Mesenchymal stem cell (in vitro differentiated cells and primary cell): ENCODE results near the gene FUCA2.

Source experiments
- DNase-seq: peaks from one replicate; pipeline ENCODE4 v3.0.0-alpha.2; 2013
- H2AFZ ChIP-seq: one replicate; pipeline ENCODE4 v1.6.1; 2013; ENCODE audit warnings: low read depth, mild to moderate bottlenecking, control low read depth, inconsistent platforms, low read length, moderate library complexity
- H2AK5ac ChIP-seq: 2 replicates; pipeline ENCODE4 v1.6.1; 2013; ENCODE audit warnings: low read length, moderate library complexity, mild to moderate bottlenecking, inconsistent platforms; ENCODE audit not compliant: severe bottlenecking
- H2BK120ac ChIP-seq: one replicate; pipeline ENCODE4 v1.6.1; 2013; ENCODE audit warnings: low read depth, mild to moderate bottlenecking, inconsistent platforms, low read length, moderate library complexity
- H2BK12ac ChIP-seq, 2 experiments: one replicate each; pipeline ENCODE4 v1.6.1; 2013; ENCODE audit warnings: inconsistent platforms in 2 of 2, low read length in 2 of 2, mild to moderate bottlenecking in 2 of 2, moderate library complexity in 2 of 2, control low read depth in 1 of 2
- H2BK15ac ChIP-seq: one replicate; pipeline ENCODE4 v1.6.1; 2013; ENCODE audit warnings: mild to moderate bottlenecking, low read depth, inconsistent platforms; ENCODE audit not compliant: poor library complexity, severe bottlenecking
- H2BK5ac ChIP-seq: 2 replicates; pipeline ENCODE4 v1.6.1; 2013; ENCODE audit warnings: low read depth, mild to moderate bottlenecking, low read length, control low read depth, inconsistent platforms; ENCODE audit not compliant: poor library complexity, severe bottlenecking
- H3K14ac ChIP-seq, 2 experiments: one replicate each; pipeline ENCODE4 v1.6.1; 2013; ENCODE audit warnings: inconsistent platforms in 2 of 2, low read length in 2 of 2, control low read depth in 1 of 2, mild to moderate bottlenecking in 1 of 2, moderate library complexity in 1 of 2
- H3K18ac ChIP-seq, 2 experiments: one replicate each; pipeline ENCODE4 v1.6.1; 2013; ENCODE audit warnings: inconsistent platforms in 2 of 2, low read length in 2 of 2, control low read depth in 1 of 2, low read depth in 1 of 2, mild to moderate bottlenecking in 1 of 2
- H3K23ac ChIP-seq, 2 experiments: one replicate each; pipeline ENCODE4 v1.6.1; 2013; ENCODE audit warnings: inconsistent platforms in 2 of 2, low read length in 2 of 2, mild to moderate bottlenecking in 2 of 2, moderate library complexity in 2 of 2, control low read depth in 1 of 2
- H3K27ac ChIP-seq: 2 replicates; pipeline ENCODE4 v1.5.1; 2013; ENCODE audit warnings: mild to moderate bottlenecking, moderate library complexity, low read length, control low read depth, inconsistent platforms; ENCODE audit not compliant: poor library complexity, severe bottlenecking
- H3K27me3 ChIP-seq, 2 experiments: 2 replicates each; pipeline versions ENCODE4 v1.6.1 to v1.7.0; 2013; ENCODE audit warnings: low read length in 2 of 2, mild to moderate bottlenecking in 2 of 2, moderate library complexity in 2 of 2, control low read depth in 1 of 2, inconsistent platforms in 1 of 2; ENCODE audit not compliant: control insufficient read depth in 1 of 2, insufficient read depth in 1 of 2
- H3K36me3 ChIP-seq, 2 experiments: 2 replicates each; pipeline versions ENCODE4 v1.6.1 to v1.7.0; 2013; ENCODE audit warnings: low read length in 2 of 2, control low read depth in 1 of 2, inconsistent platforms in 1 of 2, low read depth in 1 of 2, mild to moderate bottlenecking in 1 of 2; ENCODE audit not compliant: insufficient read depth in 2 of 2, control insufficient read depth in 1 of 2
- H3K4ac ChIP-seq, 2 experiments: one replicate each; pipeline ENCODE4 v1.6.1; 2013; ENCODE audit warnings: inconsistent platforms in 2 of 2, low read length in 2 of 2, mild to moderate bottlenecking in 2 of 2, moderate library complexity in 2 of 2, control low read depth in 1 of 2, low read depth in 1 of 2
- H3K4me1 ChIP-seq: 2 replicates; pipeline ENCODE4 v1.6.1; 2013; ENCODE audit warnings: low read depth, low read length, control low read depth; ENCODE audit not compliant: control insufficient read depth, insufficient read depth
- H3K4me2 ChIP-seq: 2 replicates; pipeline ENCODE4 v1.6.1; 2013; ENCODE audit warnings: low read length, mild to moderate bottlenecking, inconsistent platforms; ENCODE audit not compliant: poor library complexity, severe bottlenecking
- H3K4me3 ChIP-seq, 2 experiments: 2 replicates each; pipeline versions ENCODE4 v1.5.1 to v1.7.0; 2013; ENCODE audit warnings: low read length in 2 of 2, mild to moderate bottlenecking in 2 of 2, control low read depth in 1 of 2, low read depth in 1 of 2; ENCODE audit not compliant: insufficient read depth in 1 of 2
- H3K79me1 ChIP-seq: replicated peaks from 2 replicates; pipeline ENCODE4 v1.6.1; 2013; ENCODE audit warnings: mild to moderate bottlenecking, control low read depth, low read length, inconsistent platforms; ENCODE audit not compliant: poor library complexity, severe bottlenecking
- H3K9ac ChIP-seq: 2 replicates; pipeline ENCODE4 v1.7.0; 2013; ENCODE audit warnings: mild to moderate bottlenecking, low read length, moderate library complexity
- H3K9me3 ChIP-seq: 2 replicates; pipeline ENCODE4 v1.7.0; 2013; ENCODE audit warnings: mild to moderate bottlenecking, low read length; ENCODE audit not compliant: control insufficient read depth
- H4K8ac ChIP-seq: one replicate; pipeline ENCODE4 v1.6.1; 2013; ENCODE audit warnings: inconsistent platforms, mild to moderate bottlenecking, low read length, moderate library complexity
- H4K91ac ChIP-seq: one replicate; pipeline ENCODE4 v1.6.1; 2013; ENCODE audit warnings: mild to moderate bottlenecking, low read length, inconsistent platforms
- WGBS: methylation state at CpG from one replicate; pipeline ENCODE4 v1.1.7; 2013; ENCODE audit warnings: mixed read lengths; 5-methylcytosine and 5-hydroxymethylcytosine counted together

Gene FUCA2

GRCh38 chr6:143539734-143540133 lies 28.2 kb upstream of the FUCA2 start:
- Histone ChIP-seq H3K14ac (no peak overlapping the region), H3K4me2 (no peak overlapping the region), H2BK12ac (no peak overlapping the region), H3K36me3 (no peaks in the 10 kb centered on the region), H3K23ac (no peak overlapping the region), H3K79me1 (peaks cover 28% of the 10 kb centered on the region), H3K9ac (no peak overlapping the region), H2BK15ac (no peak overlapping the region), H4K8ac (no peak overlapping the region), H4K91ac (no peak overlapping the region), H3K4ac (no peak overlapping the region), H3K27me3 (no peaks in the 10 kb centered on the region), H2BK120ac (no peak overlapping the region), H3K4me1 (peaks cover 12% of the 10 kb centered on the region), H2AFZ (no peak overlapping the region), H3K4me3 (no peak overlapping the region), H2AK5ac (no peak overlapping the region), H3K27ac (no peak overlapping the region), H3K9me3 (no peaks in the 10 kb centered on the region), H3K18ac (no peak overlapping the region), H2BK5ac (no peak overlapping the region)
- DNase-seq, result no peak
- 55% methylated on average over 5 of the region's 7 CpGs for WGBS

GRCh38 chr6:143539106-143539505 lies 27.6 kb upstream of the FUCA2 start:
- no peak overlapping the region for H3K4me3 ChIP-seq
- H4K8ac ChIP-seq, result no peak overlapping the region
- H2BK120ac ChIP-seq, result no peak overlapping the region
- H3K27me3 ChIP-seq, result no peaks in the 10 kb centered on the region
- no peak overlapping the region for H2BK5ac ChIP-seq
- H3K23ac ChIP-seq, result no peak overlapping the region
- no peak overlapping the region for H2AFZ ChIP-seq
- WGBS, result over 99% methylated on average over 4 of the region's 4 CpGs
- H3K4me2 ChIP-seq, result no peak overlapping the region
- H3K36me3 ChIP-seq, result no peaks in the 10 kb centered on the region
- H3K4me1 ChIP-seq, result peaks cover 12% of the 10 kb centered on the region
- no peak overlapping the region for H2BK12ac ChIP-seq
- H2BK15ac ChIP-seq, result no peak overlapping the region
- no peak overlapping the region for H4K91ac ChIP-seq
- no peak overlapping the region for H3K9ac ChIP-seq
- no peaks in the 10 kb centered on the region for H3K9me3 ChIP-seq
- H2AK5ac ChIP-seq, result no peak overlapping the region
- no peak overlapping the region for H3K14ac ChIP-seq
- DNase-seq, result no peak
- no peak overlapping the region for H3K27ac ChIP-seq
- no peak overlapping the region for H3K4ac ChIP-seq
- peaks cover 28% of the 10 kb centered on the region for H3K79me1 ChIP-seq
- no peak overlapping the region for H3K18ac ChIP-seq

GRCh38 chr6:143538374-143538773 lies 26.9 kb upstream of the FUCA2 start:
- WGBS, result 95% methylated on average over 7 of the region's 7 CpGs
- peaks cover 28% of the 10 kb centered on the region for H3K79me1 ChIP-seq

GRCh38 chr6:143536866-143537691 lies 25.6 kb upstream of the FUCA2 start:
- H4K8ac ChIP-seq, result peak overlapping the region; percentile 28
- H3K27ac ChIP-seq, result no peak overlapping the region
- no peak overlapping the region for H2BK15ac ChIP-seq
- H3K79me1 ChIP-seq, result peaks cover 21% of the 10 kb centered on the region
- H4K91ac ChIP-seq, result no peak overlapping the region
- no peak overlapping the region for H2AK5ac ChIP-seq
- H3K4me3 ChIP-seq, result peak overlapping the region; percentile 72 to 83
- H3K27me3 ChIP-seq, result peaks cover 0 to 5% of the 10 kb centered on the region in 2 experiments
- no peak overlapping the region for H3K23ac ChIP-seq
- H3K4me1 ChIP-seq, result peaks cover 12% of the 10 kb centered on the region
- peak; percentile 54 for DNase-seq
- H3K36me3 ChIP-seq, result no peaks in the 10 kb centered on the region
- peak overlapping the region; percentile 83 for H3K9ac ChIP-seq
- no peak overlapping the region for H3K14ac ChIP-seq
- H3K4me2 ChIP-seq, result peak overlapping the region; percentile 88
- WGBS, result under 1% methylated on average over 38 of the region's 103 CpGs
- no peak overlapping the region for H3K4ac ChIP-seq
- H3K9me3 ChIP-seq, result no peaks in the 10 kb centered on the region
- H2BK12ac ChIP-seq, result no peak overlapping the region
- no peak overlapping the region for H2BK5ac ChIP-seq
- no peak overlapping the region for H2BK120ac ChIP-seq
- H2AFZ ChIP-seq, result peak overlapping the region; percentile 76
- H3K18ac ChIP-seq, result no peak overlapping the region

More at GRCh38 chr6:143538374-143538773, 26.9 kb upstream of the FUCA2 start:
- no peaks in the 10 kb centered on the region for H3K9me3 ChIP-seq
- no peak overlapping the region for H2AK5ac ChIP-seq
- no peak overlapping the region for H2BK15ac ChIP-seq
- H3K18ac ChIP-seq, result no peak overlapping the region
- H3K23ac ChIP-seq, result no peak overlapping the region
- no peak overlapping the region for H3K27ac ChIP-seq
- H3K14ac ChIP-seq, result no peak overlapping the region
- no peak overlapping the region for H3K4me3 ChIP-seq
- peaks cover 12% of the 10 kb centered on the region for H3K4me1 ChIP-seq
- no peak overlapping the region for H3K9ac ChIP-seq
- no peak overlapping the region for H2AFZ ChIP-seq
- no peak overlapping the region for H4K8ac ChIP-seq
- no peak overlapping the region for H3K4ac ChIP-seq
- no peak overlapping the region for H2BK5ac ChIP-seq
- no peak overlapping the region for H2BK12ac ChIP-seq
- no peak overlapping the region for H3K4me2 ChIP-seq
- no peaks in the 10 kb centered on the region for H3K36me3 ChIP-seq
- DNase-seq, result no peak
- no peak overlapping the region for H4K91ac ChIP-seq
- no peak overlapping the region for H2BK120ac ChIP-seq
- H3K27me3 ChIP-seq, result peaks cover 0 to under 1% of the 10 kb centered on the region in 2 experiments
